Stimulated activated CD4-positive, alpha-beta T cell treated with anti-CD3 and anti-CD28 coated beads, Interleukin-12 subunit alpha, Interleukin-12 subunit beta, amount 100 ng/mL, for 48 hours (primary cell): ENCODE results near the gene CACNA1D.

Source experiments
- DNase-seq, 3 donors: peaks; one replicate each; pipeline ENCODE4 v3.0.0-alpha.2; 2020; ENCODE audit warnings: low read depth in 2 of 3, low spot score in 1 of 3

The CACNA1D gene

DNA sequence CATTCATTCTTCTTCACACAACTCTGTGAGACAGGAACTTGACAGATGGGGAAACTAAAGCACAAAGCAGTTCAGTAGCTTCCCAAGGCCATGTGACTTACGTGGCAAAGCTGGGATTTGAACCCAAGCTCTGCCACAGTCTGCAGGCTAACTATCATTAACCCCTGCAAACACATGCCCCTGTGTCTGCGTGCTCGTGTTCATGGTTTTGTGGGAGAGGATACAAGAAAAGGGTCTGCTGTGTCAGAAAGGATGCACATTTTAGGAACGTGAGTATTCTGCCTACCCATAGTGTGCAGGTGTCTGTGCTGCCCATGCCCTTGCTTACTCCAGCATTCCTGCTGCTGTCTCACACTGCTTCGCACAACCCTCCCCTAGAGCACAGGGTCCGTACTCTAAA is 214.8 kb downstream of the CACNA1D start:
- DNase-seq = no peak

DNA sequence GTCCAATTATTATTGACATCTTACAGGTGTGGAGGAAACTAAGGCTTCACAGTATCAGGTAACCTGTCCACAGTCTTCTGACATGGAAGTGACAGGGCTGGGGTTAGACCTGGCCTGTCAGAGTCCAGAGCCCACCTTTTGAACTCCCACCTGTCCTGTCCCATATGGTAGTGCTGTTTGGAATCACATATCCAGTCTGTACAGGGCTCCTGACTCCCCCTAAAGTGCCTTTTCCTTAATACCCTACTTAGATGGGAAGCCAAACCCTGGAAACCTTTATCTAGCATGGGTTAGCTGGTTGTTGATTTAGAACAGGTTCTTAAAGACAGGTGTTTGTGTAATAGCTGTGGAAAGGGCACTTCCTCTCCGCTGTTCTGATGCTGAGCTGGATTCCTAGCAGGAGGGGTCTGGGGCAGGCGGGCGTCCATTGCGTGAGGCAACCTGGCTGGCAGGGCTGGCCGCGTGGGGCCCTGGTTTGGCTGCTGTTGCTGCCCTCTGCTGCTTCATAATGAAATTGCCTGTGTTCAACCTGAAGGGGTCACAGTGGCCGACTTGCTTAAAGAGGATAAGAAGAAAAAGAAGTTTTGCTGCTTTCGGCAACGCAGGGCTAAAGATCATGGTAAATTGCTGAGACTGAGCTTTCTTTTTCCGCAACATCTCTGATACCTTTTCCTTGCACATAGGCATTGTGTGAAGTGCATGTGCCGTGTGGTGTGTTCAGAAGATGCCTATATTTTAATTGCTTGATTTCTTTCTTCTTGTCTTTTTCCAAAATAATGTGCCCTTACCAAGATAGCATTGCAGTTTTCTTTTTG is 215.7 kb downstream of the CACNA1D start:
- DNase-seq = peak; percentile 35 to 70 (median 37)

DNA sequence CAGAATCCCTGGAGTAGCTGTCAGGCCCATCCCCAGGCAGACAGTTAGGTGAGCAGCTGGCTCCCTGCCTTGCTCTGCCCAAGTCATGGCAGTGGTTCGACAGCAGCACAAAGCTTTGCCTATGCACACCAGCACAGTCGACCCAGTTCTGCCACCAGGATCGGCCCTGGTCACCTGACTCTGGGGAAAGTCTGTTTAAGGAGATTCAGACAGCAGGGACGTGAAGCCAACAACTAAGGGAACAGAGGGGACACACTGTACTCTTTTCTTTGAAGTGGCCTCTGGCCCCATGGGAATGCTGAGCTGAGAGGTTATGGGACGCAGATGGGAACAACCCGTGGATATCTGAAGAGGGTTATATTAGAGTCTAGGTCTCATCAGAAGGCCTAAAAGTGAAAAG is 217.0 kb downstream of the CACNA1D start:
- DNase-seq = no peak

DNA sequence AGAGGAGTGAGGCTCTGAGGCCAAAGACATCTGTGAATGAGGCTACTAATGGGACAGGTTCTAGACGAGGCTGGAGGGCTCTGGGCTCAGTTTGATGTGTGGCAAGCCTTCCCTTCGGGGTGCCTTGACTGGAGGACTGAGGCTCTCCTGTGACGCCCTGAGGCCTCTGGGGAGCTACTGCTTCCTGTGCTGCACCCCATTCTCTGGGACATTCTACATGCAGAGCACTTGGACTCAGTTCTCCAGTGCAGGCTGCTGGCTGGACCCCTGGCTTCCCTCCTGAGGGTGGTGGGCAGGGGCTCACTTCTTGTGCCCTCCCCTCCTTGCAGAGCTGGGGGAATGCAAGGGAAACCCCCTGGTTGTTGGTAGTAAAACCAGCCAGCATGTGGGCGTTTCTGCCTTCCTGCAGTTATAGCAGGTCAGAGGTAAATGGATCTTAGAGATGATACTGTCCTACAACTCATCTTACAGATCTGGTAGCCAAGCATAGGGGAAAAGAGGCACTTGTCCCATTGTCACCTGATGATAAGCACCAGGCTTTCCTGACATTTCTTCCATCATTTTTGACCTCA is 218.5 kb downstream of the CACNA1D start:
- no peak for DNase-seq

DNA sequence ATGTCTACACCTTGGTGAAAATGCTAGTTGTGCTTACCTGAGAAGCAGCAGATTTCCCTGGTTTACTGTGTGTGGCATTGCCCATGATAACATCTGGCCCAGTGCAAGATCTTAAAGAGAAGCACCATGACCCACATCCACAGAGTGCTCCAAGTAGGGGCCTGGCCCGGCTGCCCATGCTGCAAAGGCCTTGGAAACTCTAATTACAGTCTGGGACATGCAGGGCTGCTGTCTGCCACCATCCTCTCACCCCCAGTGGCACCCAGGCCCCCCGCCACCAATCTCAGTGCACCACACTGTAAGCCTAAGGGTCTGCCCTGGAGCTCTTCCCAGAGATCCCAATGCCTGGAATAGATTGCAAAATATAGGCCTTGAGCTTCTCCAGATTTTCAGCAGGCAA is 219.2 kb downstream of the CACNA1D start:
- DNase-seq = no peak

DNA sequence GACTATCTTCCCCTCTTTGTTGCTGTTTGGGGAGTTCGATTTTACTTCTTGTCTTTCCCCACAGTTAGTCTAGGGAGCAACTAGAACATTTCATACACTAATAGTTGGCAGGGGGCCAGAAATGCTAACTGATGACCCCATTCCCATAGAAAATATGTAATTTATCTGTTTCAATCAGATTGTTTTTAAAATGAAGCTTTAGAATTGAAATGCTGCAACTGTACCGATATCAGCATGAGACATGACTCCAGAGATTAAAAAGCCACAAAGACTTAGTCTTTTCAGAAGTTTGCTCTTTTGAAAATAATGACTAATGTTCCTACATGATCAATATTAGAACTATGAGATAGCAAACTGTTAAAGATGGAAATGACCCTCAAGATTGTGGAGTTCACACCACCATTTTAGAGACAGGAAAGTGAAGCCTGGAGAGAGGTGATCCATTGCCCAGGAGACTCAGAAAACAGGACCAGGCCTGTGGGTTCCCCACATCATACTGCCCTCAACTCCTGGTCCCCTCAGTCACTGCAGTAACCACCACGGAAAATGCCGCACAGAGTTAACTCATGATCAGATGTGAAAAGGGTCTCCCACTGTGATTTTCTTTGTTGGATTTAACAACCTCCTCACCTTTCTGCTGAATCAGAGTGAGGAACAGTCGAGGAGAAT is 221.5 kb downstream of the CACNA1D start:
- DNase-seq = no peak

DNA sequence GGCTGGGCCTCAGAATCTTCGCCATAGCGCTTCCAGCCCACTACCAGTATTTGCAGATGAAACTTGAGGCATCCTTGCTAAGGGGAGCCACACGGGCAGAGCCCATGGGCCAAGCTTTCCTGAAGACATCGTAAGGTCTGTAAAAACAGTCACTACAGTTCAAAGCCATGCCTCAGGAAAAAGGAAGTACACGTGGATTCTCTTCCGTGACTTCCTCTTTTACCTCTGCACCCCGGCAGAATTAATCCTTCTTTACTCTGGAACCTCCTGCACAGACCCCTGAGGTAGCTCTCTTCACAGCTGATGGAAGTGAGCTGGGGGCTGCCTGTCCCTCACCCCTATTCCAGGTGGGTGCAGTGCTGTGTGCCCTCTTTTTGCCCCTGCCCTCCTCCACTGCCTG is 222.6 kb downstream of the CACNA1D start:
- no peak for DNase-seq

DNA sequence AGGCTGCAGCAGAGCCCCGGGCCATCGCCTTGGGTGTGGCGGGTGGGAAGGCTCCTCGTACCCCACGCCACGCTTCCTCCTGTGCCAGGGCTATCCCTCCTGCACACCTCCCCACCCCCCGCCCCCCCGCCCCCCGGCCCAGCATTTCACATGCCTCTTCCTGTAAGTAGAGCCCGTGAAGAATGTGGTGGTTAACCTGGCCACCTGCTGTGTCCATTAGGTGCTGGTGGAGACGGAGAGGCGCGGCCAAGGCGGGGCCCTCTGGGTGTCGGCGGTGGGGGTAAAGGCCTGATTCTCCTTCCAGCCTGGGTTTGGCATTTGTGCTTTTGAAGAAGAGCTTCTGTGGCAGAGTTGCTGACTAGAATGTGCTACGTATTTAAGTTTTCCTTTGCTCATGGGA is 224.1 kb downstream of the CACNA1D start:
- DNase-seq = no peak

DNA sequence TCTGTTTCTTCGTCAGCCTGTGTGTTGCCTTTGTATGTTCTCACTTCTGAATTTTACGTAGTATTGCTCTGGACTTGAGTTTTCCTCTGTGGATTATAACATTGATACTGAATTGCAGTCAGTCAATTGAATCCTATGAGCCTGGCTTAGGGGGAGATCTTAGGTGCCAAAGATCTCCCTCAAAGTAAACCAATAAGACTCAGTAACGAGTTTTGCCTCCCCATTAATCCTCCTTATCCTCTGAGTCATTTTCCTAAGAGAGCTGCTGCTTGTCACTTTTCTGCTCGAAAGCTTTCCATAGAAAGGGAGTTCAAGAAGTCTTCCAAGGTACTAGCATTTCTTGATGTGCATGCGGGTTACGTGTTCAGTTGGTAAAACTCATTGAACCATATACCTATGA is 225.4 kb downstream of the CACNA1D start:
- no peak for DNase-seq

DNA sequence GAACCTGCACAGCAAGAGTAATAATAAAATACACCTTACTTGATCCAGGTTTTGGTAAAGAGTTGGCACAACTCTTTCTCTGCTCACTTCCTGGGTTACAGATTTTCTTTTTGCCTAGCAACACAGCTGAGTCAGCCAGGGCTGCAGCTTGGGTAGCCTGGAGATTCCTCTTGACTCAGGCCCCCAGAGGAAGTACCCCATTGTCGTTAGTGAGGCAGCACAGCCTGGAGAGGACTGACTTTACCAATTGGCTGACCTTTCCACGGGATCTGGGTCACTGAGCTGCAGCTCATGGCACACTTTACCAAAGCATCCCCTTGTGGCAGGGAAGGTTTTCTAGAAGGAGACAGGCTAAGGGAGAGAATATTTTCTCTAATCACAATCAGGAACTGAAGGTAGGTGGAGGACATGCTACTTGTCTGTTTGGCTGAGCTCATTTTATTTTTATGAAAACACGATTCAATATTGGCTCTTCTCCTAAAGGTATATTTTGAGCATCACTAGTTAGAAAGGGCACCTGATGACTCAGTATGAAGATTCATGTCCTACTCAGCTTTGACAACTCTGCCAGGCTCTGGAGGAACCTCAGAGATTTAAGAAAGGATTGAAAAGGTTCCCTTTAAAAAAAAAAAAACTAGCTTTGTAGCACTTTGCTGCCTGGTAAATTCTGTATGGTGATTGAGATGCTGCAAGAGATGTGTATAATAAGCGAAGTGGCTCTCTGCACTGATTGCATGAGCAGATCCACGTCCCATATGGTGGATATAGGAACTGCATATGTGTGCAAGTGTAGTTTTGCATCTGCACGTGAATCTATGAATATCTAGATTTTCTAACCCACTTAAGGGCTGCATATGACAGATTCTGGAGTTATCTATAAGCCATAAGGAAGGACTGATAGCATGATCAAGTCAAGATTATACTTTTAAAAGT is 227.0 kb downstream of the CACNA1D start:
- DNase-seq = no peak

DNA sequence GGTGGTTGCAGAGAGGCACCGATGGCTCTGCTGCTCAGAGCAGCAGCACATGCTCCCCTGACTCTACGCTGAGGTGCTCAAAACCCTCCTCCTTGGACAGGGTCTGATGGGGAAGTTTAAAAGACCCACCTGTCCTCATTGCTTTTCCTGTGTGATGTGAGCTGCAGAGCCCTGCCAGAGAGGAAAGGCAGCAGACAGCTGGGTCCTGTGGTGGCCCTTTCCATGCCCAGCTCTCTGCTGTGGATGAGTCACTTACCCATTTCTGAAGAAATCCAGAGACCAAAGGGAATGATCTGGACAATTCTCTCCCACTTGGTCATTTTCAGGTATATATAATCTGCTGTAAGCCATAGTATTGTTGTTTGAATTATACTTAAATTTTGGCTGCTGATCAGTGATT is 230.2 kb downstream of the CACNA1D start:
- DNase-seq = no peak

DNA sequence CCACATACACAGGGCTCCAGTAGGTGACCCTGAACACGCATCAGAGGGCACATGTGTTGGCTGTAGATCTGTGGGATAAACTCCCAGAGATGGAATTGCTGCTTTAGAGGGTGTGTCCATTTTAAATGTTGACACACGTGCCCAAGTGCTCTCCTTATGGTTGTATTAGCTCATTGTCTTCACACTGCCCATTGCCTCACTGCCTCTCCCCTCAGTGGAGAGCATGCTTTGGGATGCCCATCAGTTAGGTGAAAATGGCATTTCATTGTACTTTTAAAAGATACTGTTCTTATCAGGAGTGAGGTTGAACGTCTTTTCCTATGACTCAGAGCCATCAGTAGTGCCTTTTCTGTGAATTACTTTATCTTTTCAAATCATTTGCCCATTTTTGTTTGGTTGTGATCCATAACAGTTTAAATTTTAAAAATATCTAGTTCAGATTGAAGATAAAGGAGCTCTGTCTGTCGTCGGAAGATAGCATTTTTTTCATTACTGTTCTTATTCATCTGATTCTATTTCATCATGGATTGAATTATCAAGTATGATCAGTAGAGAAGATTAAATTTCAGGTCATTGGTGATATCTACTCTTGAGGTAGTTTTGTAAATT is 231.1 kb downstream of the CACNA1D start:
- no peak for DNase-seq

DNA sequence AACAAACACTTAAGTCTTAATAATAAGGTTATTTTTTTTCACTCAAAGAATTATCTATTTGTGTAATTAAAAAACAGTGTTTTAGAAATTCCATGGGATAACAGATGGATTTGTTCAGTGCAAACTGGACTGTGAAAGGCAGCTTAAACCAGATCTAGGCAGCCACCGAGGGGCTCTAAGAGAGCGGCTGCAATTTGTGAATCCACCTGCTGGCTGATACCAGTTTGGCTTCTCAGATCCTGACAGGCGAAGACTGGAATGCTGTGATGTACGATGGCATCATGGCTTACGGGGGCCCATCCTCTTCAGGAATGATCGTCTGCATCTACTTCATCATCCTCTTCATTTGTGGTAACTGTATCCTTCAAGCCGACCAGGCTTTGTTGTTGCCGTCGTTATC is 232.2 kb downstream of the CACNA1D start:
- DNase-seq = no peak

DNA sequence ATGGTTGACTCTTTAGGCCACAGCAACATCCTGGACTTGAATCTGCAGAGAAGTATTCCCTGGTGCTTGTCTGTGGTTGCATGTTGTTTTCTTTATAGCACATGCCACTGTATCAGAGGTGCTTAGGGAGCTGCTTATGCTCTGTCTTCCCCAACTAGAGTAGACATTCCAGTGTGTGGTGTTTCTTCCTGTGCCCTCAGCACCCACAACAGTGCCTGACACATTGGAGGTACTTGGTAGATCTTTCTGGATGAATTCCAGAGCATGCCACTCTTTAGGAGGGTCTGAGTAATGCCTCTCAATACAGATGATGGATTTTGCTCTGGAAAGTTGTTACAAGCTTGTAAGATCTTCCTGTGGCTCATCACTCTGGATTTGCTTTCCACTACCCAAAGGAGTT is 234.2 kb downstream of the CACNA1D start:
- no peak for DNase-seq

DNA sequence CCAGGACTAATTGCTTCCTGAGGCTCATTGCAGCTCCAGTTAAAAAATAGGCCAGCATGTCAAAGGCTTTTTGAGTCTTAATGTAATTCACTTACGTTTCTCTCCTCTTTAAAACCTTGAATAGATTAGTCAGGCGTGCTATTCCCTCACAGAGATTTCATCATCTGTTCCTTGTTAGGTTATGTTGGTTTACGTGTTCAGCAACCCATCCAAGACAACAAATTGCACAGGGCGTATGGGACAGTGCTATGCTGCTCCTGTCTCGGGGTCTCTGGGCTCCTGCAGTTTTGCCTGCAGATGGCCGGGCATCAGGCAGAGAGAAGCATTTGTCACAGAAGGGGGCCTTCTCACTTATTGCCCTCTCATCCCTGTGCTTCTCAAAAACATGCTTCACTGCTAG is 234.7 kb downstream of the CACNA1D start:
- no peak for DNase-seq

DNA sequence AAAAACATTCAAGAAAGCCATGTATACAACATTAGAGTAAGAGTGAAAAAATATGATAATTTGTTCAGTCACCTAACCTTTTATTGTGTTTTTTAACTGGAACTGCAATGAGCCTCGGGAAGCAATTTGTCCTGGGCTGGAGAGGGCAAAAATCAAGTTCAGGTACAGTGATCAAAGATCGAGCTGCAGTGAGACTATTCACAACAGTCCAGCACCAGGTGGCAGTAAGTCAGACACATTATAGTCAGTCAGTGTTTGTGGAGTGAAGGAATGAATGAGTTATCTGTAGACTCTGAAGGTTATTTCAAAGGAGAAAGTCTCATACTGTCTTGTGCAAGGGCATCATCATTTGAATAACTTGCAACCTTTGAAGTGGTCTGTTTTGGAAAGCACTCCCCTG is 235.2 kb downstream of the CACNA1D start:
- no peak for DNase-seq

DNA sequence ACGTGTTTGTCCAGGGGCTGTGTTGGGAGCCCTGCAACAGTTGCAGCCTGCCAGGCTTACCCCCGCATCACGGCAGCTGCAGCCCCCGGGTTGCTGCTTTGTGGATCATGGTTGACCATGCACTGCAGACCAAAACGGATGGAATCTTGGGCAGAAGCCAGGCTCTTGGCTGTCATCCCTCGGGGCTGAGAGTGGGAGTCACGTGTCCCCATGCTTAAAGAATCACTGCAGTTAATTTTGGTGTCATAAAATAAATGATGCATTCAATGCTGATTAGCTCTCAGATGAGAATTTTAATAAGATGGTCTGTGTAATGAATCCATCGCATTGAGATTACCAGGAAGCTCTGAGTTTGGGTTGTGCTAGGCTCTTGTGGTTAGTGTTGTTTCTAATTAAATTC is 236.2 kb downstream of the CACNA1D start:
- no peak for DNase-seq

DNA sequence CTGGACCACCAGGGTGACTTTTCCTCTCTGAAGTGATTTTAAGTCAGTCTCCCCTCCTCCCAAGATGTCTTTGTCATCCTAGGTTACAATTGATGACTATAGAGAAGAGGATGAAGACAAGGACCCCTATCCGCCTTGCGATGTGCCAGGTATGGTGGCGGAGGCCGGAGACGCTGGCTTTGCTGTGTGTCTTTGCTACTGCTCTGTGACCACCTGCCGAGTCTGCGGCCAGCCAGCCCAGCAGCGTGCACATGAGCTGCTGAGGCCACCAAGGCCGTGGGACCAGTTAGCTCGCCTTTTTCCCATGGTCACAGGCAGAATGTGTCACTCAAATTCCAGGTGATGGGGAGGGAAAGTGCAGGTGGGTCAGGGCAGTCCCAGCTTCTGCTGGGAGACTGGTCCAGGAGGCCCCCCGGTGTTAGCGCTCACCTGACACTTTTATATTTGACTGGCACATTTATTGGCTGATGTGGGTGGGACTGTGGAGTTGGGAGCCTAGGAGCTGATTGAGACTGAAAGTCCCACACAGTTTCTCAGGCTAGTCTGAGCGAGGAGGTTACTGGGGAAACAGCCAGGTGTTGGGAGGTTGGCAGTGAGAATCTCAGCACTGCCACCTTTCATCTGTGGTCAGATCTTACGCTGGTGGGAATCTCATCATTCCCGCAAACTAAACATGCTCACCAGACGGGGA is 237.7 kb downstream of the CACNA1D start:
- DNase-seq = no peak

DNA sequence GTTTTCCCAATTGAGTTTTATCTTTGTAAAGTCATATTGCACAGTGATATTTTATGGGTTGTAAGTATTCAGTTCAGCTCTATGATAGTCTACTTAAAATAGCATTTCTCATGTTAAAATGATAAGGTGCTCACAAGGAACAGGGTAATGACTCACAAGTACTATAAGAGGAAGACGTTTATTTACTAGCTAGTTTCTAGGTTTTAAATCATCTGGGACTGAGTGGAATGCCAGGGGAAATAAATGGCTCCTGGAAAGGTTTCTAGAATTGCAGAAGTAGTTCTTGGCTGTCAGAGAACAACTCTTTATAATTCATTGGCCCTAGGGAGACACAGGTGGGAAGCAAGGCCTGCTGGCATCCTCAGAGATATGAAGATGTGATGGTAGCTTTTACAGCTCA is 239.0 kb downstream of the CACNA1D start:
- no peak for DNase-seq

DNA sequence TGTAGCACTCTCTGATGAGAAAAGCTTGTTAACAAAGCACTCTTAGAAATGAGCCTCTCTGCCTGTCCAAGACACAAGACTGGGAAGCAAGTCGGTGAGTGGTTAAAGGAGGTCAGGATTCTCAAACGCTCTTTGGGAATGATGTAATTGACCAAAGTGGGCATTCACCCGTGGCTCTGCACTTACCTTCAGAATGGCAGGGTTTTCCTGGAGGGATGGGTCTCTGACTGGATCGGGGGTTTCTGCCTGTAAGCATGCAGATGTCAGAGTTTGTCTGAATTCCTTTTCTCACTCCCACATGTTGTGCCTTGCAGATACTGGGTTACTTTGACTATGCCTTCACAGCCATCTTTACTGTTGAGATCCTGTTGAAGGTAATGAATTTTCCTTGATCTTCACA is 245.6 kb downstream of the CACNA1D start:
- no peak for DNase-seq
